ENCODE measurements around the gene CAST. TPM values are rescaled to one million over a fixed set of nuclear protein-coding genes. Genes with fewer than 3 reads are reported as not detected.

The CAST gene
- total RNA-seq, 2 experiments from 2014 or later: 197 to 200 TPM

DNA sequence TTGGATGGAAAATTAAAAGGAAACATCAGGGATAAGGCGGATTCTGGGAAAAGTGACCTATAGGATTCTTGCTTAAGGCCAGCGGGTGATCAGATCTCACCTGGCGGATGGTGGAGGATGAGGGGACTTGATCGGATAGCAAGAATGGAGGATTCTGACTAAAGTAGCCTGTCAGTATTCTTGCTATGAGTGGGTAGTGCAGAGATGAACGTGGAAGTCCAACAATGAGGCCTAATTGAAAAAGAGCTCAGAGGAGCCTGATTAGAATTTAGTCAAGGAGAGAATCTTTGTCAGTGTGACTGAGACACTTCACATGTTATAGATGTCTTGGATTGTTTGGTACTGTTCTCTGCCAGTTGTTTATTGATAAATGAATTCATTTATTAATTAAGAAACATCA, 24.9 kb downstream of the CAST start:
- Mint-ChIP-seq H3K27ac (no peak overlapping the region), H3K4me1 (ENCODE audit: low read depth) (peaks cover 36% of the 10 kb centered on the region), H3K36me3 (ENCODE audit: low read depth) (peaks cover 31% of the 10 kb centered on the region), H3K4me3 (peak overlapping the region; percentile 28), H3K9me3 (no peaks in the 10 kb centered on the region), H3K27me3 (no peaks in the 10 kb centered on the region)
- Histone ChIP-seq H3K9me3 (ENCODE audit: control insufficient read depth in 1 of 2, insufficient read depth in 1 of 2, low read length in 2 of 2) (no peaks in the 10 kb centered on the region), H3K27ac (ENCODE audit: low read depth in 1 of 2, low read length in 2 of 2) (no peak overlapping the region), H3K4me1 (ENCODE audit: insufficient read depth, low read length) (peaks cover 3% of the 10 kb centered on the region), H3K36me3 (ENCODE audit: insufficient read depth, low read length) (peaks cover 3% of the 10 kb centered on the region), H3K4me3 (ENCODE audit: low read length) (no peak overlapping the region), H3K27me3 (ENCODE audit: control insufficient read depth in 1 of 2, insufficient read depth in 2 of 2, low read length in 2 of 2) (no peaks in the 10 kb centered on the region)
- no peak for ATAC-seq (ENCODE audit: poor library complexity)
- TF ChIP-seq, protein P1, sequence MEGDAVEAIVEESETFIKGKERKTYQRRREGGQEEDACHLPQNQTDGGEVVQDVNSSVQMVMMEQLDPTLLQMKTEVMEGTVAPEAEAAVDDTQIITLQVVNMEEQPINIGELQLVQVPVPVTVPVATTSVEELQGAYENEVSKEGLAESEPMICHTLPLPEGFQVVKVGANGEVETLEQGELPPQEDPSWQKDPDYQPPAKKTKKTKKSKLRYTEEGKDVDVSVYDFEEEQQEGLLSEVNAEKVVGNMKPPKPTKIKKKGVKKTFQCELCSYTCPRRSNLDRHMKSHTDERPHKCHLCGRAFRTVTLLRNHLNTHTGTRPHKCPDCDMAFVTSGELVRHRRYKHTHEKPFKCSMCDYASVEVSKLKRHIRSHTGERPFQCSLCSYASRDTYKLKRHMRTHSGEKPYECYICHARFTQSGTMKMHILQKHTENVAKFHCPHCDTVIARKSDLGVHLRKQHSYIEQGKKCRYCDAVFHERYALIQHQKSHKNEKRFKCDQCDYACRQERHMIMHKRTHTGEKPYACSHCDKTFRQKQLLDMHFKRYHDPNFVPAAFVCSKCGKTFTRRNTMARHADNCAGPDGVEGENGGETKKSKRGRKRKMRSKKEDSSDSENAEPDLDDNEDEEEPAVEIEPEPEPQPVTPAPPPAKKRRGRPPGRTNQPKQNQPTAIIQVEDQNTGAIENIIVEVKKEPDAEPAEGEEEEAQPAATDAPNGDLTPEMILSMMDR (IDR thresholded peaks at IDR 0.05): no peak
- intact Hi-C loops (cut with DNase I, micrococcal nuclease): loop anchor here in 1 of 2 experiments (5.0 kb wide), 1 partner anchor 345 kb away; no protein-coding TSS in a partner anchor
- ChIA-PET CTCF (interaction anchor here (0.7 to 1.9 kb wide), 4 partner anchors 15 to 342 kb away, joined by 3 to 7 read pairs (median 4); no protein-coding TSS in a partner anchor), POLR2A (interaction anchor here (1.1 to 1.4 kb wide), 3 partner anchors 10 to 24 kb away, joined by 3 to 4 read pairs (median 3); partner anchors contain the start of gene CAST)
- no peak for DNase-seq

DNA sequence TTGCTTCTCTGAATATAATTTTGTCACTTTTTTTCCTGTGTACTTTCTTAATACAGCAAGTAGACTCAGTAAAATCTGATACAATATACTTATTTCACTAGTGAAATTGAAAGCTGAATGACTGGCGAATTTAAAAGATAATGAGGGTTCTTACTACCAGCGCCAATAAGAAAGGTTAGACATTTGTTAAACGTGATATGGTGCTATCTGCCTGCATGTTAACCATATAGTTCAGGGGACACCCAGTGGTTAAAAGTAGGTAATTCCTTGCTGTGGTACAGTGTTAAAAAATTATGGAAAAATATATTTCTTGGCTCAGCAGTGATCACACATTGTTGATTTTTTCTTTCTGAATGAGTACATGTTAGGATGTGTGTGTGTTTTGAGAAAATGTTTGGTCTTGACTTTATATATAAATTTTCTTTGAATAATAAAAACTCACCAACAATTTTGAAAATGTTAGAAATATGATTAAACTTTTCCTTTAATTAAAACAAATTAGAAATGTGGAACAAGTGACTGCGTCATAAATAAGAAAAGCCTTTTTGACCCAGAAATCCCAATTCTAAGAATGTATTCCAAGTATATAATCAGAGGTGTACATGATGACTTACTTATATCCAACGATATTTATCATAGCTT, 25.8 kb downstream of the CAST start:
- H3K27ac Mint-ChIP-seq: no peak overlapping the region
- H3K27me3 ChIP-seq (ENCODE audit: control insufficient read depth in 1 of 2, insufficient read depth in 2 of 2, low read length in 2 of 2): no peaks in the 10 kb centered on the region
- H3K27ac ChIP-seq (ENCODE audit: low read depth in 1 of 2, low read length in 2 of 2): no peak overlapping the region
- DNase-seq (peak in 3 of 14 experiments; percentile 44 to 59 (median 59)), ATAC-seq (ENCODE audit: poor library complexity) (peak; percentile 99)
- TF ChIP-seq, protein P1 (IDR thresholded peaks at IDR 0.05): peak; percentile 68
- no peaks in the 10 kb centered on the region for H3K9me3 ChIP-seq (ENCODE audit: control insufficient read depth in 1 of 2, insufficient read depth in 1 of 2, low read length in 2 of 2)
- no peaks in the 10 kb centered on the region for H3K27me3 Mint-ChIP-seq
- H3K36me3 ChIP-seq (ENCODE audit: insufficient read depth, low read length): peaks cover 8% of the 10 kb centered on the region
- POLR2A ChIA-PET: interaction anchor here (1.1 to 1.4 kb wide), 2 partner anchors 15 to 25 kb away, joined by 3 to 4 read pairs; partner anchors contain the start of gene CAST
- H3K36me3 Mint-ChIP-seq (ENCODE audit: low read depth): peaks cover 27% of the 10 kb centered on the region
- H3K4me1 ChIP-seq (ENCODE audit: insufficient read depth, low read length): peaks cover 3% of the 10 kb centered on the region
- H3K4me3 Mint-ChIP-seq: peak overlapping the region; percentile 48
- intact Hi-C loops (cut with DNase I, micrococcal nuclease): loop anchor here (1.0 to 5.0 kb wide), 3 partner anchors 73 to 346 kb away; no protein-coding TSS in a partner anchor
- H3K9me3 Mint-ChIP-seq: no peaks in the 10 kb centered on the region
- CTCF ChIA-PET: interaction anchor here (0.7 to 1.9 kb wide), 6 partner anchors 13 to 343 kb away, joined by 3 to 7 read pairs (median 3); no protein-coding TSS in a partner anchor
- no peak overlapping the region for H3K4me3 ChIP-seq (ENCODE audit: low read length)
- peaks cover 30% of the 10 kb centered on the region for H3K4me1 Mint-ChIP-seq (ENCODE audit: low read depth)

DNA sequence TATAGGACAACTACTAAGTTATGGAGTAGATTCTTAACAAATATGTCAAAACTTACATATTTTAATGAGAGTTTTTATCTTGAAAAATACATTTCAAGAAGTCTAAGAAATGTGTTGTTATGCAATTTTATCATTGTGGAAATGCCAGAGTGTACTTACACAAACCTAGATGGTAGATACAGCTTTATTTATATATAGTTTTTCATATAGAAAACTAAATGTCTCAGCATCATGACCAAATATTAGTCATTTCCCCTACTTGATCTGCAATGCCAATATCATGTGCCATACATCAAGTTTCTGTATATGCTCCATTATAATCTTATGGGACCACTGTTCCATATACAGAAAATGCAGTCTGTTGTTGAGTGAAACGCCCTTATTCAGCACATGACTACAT, 28.7 kb downstream of the CAST start:
- TF ChIP-seq, protein P1 (IDR thresholded peaks at IDR 0.05): no peak
- DNase-seq: no peak
- ChIA-PET CTCF (interaction anchor here (0.9 kb wide), 1 partner anchor 18 kb away, joined by 3 read pairs; no protein-coding TSS in a partner anchor), POLR2A (no interaction called here)
- Histone ChIP-seq H3K27me3 (ENCODE audit: control insufficient read depth in 1 of 2, insufficient read depth in 2 of 2, low read length in 2 of 2) (no peaks in the 10 kb centered on the region), H3K36me3 (ENCODE audit: insufficient read depth, low read length) (peaks cover 10% of the 10 kb centered on the region), H3K4me3 (ENCODE audit: low read length) (no peak overlapping the region), H3K9me3 (ENCODE audit: control insufficient read depth in 1 of 2, insufficient read depth in 1 of 2, low read length in 2 of 2) (no peaks in the 10 kb centered on the region), H3K4me1 (ENCODE audit: insufficient read depth, low read length) (peaks cover 3% of the 10 kb centered on the region), H3K27ac (ENCODE audit: low read depth in 1 of 2, low read length in 2 of 2) (no peak overlapping the region)
- Mint-ChIP-seq H3K9me3 (no peaks in the 10 kb centered on the region), H3K36me3 (ENCODE audit: low read depth) (peaks cover 25% of the 10 kb centered on the region), H3K27ac (no peak overlapping the region), H3K27me3 (no peaks in the 10 kb centered on the region), H3K4me3 (no peak overlapping the region), H3K4me1 (ENCODE audit: low read depth) (peaks cover 19% of the 10 kb centered on the region)
- ATAC-seq (ENCODE audit: poor library complexity): no peak
- intact Hi-C loops (cut with DNase I, micrococcal nuclease): loop anchor here in 1 of 2 experiments (5.0 kb wide), 1 partner anchor 39 kb away; no protein-coding TSS in a partner anchor

Data from CD4-positive, alpha-beta T cell (primary cell).